ENCODE data around the gene PML.

PML gene

GRCh38 chr15:73994413-73994883 lies at the start of gene PML:
TSS of gene PML (plus strand) at chr15:73994716. CDS start at chr15:73994813, 97 bp downstream.
- ChIA-PET CTCF (interaction anchor here (0.7 to 9.0 kb wide), 18 partner anchors 9 to 97 kb away, joined by 3 to 118 read pairs (median 4); no protein-coding TSS in a partner anchor), POLR2A (interaction anchor here (0.5 to 1.8 kb wide), 28 partner anchors 8 to 1762 kb away, joined by 3 to 21 read pairs (median 4); partner anchors contain the start of genes LOXL1, NPTN and UBL7)
- peaks cover 9% of the 10 kb centered on the region; the same call in 1 of the 2 replicates for H3K4me1 ChIP-seq (ENCODE audit: control insufficient read depth, insufficient read depth, low read length)
- H3K27ac ChIP-seq (ENCODE audit: extremely low read depth, low read depth, low read length) = peak within 1 kb of the TSS; percentile 63; the same call in 1 of the 2 replicates
- H3K36me3 ChIP-seq (ENCODE audit: control insufficient read depth in 2 of 2, insufficient read depth in 1 of 2, low read length in 2 of 2) = peaks cover 0 to 20% of the 10 kb centered on the region in 2 experiments; a peak in 2 of 3 replicates
- H3K9me3 ChIP-seq (ENCODE audit: control insufficient read depth, insufficient read depth, low read depth, low read length) = no peaks in the 10 kb centered on the region
- H3K4me3 ChIP-seq (ENCODE audit: low read depth, low read length) = peak within 1 kb of the TSS; percentile 54
- TF ChIP-seq ZSCAN4 (tag by site-specific recombination; IDR thresholded peaks at IDR 0.05) = no peak
- 0 out of 2 replicates have a peak, but pooled peaks have one; percentile 25 for TF ChIP-seq ZBTB11 (tag by site-specific recombination; conservative IDR thresholded peaks at IDR 0.05; ENCODE audit: low read depth)
- peak; percentile 100 for TF ChIP-seq SP2 (tag by site-specific recombination; IDR thresholded peaks at IDR 0.05)
- no peak for TF ChIP-seq ZNF362 (tag by site-specific recombination; IDR thresholded peaks at IDR 0.05)
- peak; percentile 45; the same call in 1 of the 2 replicates for TF ChIP-seq ZNF561 (tag by site-specific recombination; IDR thresholded peaks at IDR 0.05; ENCODE audit: borderline replicate concordance)
- peak; percentile 34; the same call in 1 of the 2 replicates for TF ChIP-seq OSR2 (tag by site-specific recombination; IDR thresholded peaks at IDR 0.05)
- TF ChIP-seq, protein P1, sequence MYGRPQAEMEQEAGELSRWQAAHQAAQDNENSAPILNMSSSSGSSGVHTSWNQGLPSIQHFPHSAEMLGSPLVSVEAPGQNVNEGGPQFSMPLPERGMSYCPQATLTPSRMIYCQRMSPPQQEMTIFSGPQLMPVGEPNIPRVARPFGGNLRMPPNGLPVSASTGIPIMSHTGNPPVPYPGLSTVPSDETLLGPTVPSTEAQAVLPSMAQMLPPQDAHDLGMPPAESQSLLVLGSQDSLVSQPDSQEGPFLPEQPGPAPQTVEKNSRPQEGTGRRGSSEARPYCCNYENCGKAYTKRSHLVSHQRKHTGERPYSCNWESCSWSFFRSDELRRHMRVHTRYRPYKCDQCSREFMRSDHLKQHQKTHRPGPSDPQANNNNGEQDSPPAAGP (tag by site-specific recombination; IDR thresholded peaks at IDR 0.05) = peak; percentile 19; the same call in 1 of the 2 replicates
- peak; percentile 13; the same call in 1 of the 2 replicates for TF ChIP-seq ZBTB8A (tag by site-specific recombination; IDR thresholded peaks at IDR 0.05)
- TF ChIP-seq PRDM4 (tag by site-specific recombination; IDR thresholded peaks at IDR 0.05) = 0 out of 2 replicates have a peak, but pooled peaks have one; percentile 3
- no peak for TF ChIP-seq ZSCAN16 (tag by site-specific recombination; IDR thresholded peaks at IDR 0.05)
- peak; percentile 90 for TF ChIP-seq KLF8 (tag by site-specific recombination; IDR thresholded peaks at IDR 0.05)
- peak; percentile 72 for TF ChIP-seq ZNF600 (tag by site-specific recombination; IDR thresholded peaks at IDR 0.05)
- TF ChIP-seq ZNF544 (tag by site-specific recombination; IDR thresholded peaks at IDR 0.05) = no peak
- TF ChIP-seq, protein P2, sequence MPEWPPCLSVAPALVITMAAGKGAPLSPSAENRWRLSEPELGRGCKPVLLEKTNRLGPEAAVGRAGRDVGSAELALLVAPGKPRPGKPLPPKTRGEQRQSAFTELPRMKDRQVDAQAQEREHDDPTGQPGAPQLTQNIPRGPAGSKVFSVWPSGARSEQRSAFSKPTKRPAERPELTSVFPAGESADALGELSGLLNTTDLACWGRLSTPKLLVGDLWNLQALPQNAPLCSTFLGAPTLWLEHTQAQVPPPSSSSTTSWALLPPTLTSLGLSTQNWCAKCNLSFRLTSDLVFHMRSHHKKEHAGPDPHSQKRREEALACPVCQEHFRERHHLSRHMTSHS (tag by site-specific recombination; IDR thresholded peaks at IDR 0.05) = no peak
- TF ChIP-seq, protein P3, sequence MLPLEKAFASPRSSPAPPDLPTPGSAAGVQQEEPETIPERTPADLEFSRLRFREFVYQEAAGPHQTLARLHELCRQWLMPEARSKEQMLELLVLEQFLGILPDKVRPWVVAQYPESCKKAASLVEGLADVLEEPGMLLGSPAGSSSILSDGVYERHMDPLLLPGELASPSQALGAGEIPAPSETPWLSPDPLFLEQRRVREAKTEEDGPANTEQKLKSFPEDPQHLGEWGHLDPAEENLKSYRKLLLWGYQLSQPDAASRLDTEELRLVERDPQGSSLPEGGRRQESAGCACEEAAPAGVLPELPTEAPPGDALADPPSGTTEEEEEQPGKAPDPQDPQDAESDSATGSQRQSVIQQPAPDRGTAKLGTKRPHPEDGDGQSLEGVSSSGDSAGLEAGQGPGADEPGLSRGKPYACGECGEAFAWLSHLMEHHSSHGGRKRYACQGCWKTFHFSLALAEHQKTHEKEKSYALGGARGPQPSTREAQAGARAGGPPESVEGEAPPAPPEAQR (tag by site-specific recombination; IDR thresholded peaks at IDR 0.05) = no peak
- no peak for TF ChIP-seq ZNF2 (tag by site-specific recombination; IDR thresholded peaks at IDR 0.05)
- no peak for TF ChIP-seq ZNF157 (tag by site-specific recombination; IDR thresholded peaks at IDR 0.05)
- peak; percentile 48 for TF ChIP-seq PRDM10 (tag by site-specific recombination; IDR thresholded peaks at IDR 0.05)
- no peak for TF ChIP-seq ZNF121 (tag by site-specific recombination; IDR thresholded peaks at IDR 0.05)
- TF ChIP-seq GLIS1 (tag by site-specific recombination; IDR thresholded peaks at IDR 0.05) = peak; percentile 95
- TF ChIP-seq KLF9 (tag by site-specific recombination; IDR thresholded peaks at IDR 0.05; ENCODE audit: low read depth) = peak; percentile 83
